Measurements from ENCODE around the gene DUSP7. TPM values are rescaled to one million over a fixed set of nuclear protein-coding genes. Genes with fewer than 3 reads are reported as not detected.
A peak's percentile ranks its signal among the peaks of the same experiment; 100 is the strongest.

DUSP7 gene
- total RNA-seq: 19.4 and 21.2 TPM in 2 replicates
- long read RNA-seq, partial matches to known transcripts: 1 of 3 reads
- long read RNA-seq, other reads (novel, unspliced or antisense): 2 of 3 reads

- Mint-ChIP-seq H3K9me3 (ENCODE audit: unreplicated experiment) (no peaks in the 10 kb centered on the region), H3K4me1 (ENCODE audit: unreplicated experiment) (peaks cover 36% of the 10 kb centered on the region), H3K27ac (ENCODE audit: unreplicated experiment) (peak within 1 kb of the TSS; percentile 96), H3K4me3 (ENCODE audit: unreplicated experiment) (peak within 1 kb of the TSS; percentile 87), H3K27me3 (ENCODE audit: unreplicated experiment) (no peaks in the 10 kb centered on the region), H3K36me3 (ENCODE audit: unreplicated experiment) (peaks cover 8% of the 10 kb centered on the region)
- no peak for TF ChIP-seq CTCF (IDR thresholded peaks at IDR 0.05)
- peak; percentile 87 for DNase-seq (ENCODE audit: extremely low spot score, unreplicated experiment)
These were observed at the start of gene DUSP7 for GRCh38 chr3:52056521-52056967. Gene DUSP7, minus strand, starts transcription at chr3:52056571. Its CDS starts 205 bp downstream, at chr3:52056366.

- Mint-ChIP-seq H3K27me3 (ENCODE audit: unreplicated experiment) (no peaks in the 10 kb centered on the region), H3K9me3 (ENCODE audit: unreplicated experiment) (peaks cover 14% of the 10 kb centered on the region), H3K4me1 (ENCODE audit: unreplicated experiment) (no peaks in the 10 kb centered on the region), H3K4me3 (ENCODE audit: unreplicated experiment) (no peak overlapping the region), H3K36me3 (ENCODE audit: unreplicated experiment) (peaks cover 16% of the 10 kb centered on the region), H3K27ac (ENCODE audit: unreplicated experiment) (no peak overlapping the region)
- TF ChIP-seq CTCF (IDR thresholded peaks at IDR 0.05): no peak
- no peak for DNase-seq (ENCODE audit: extremely low spot score, unreplicated experiment)
These were observed 48.6 kb upstream of the DUSP7 start for GRCh38 chr3:52104684-52105640.

GRCh38 chr3:52102934-52103333 is 46.6 kb upstream of the DUSP7 start:
- DNase-seq (ENCODE audit: extremely low spot score, unreplicated experiment): no peak
- Mint-ChIP-seq H3K27me3 (ENCODE audit: unreplicated experiment) (no peaks in the 10 kb centered on the region), H3K4me3 (ENCODE audit: unreplicated experiment) (no peak overlapping the region), H3K9me3 (ENCODE audit: unreplicated experiment) (peaks cover 14% of the 10 kb centered on the region), H3K4me1 (ENCODE audit: unreplicated experiment) (no peaks in the 10 kb centered on the region), H3K27ac (ENCODE audit: unreplicated experiment) (no peak overlapping the region), H3K36me3 (ENCODE audit: unreplicated experiment) (peaks cover 17% of the 10 kb centered on the region)
- TF ChIP-seq CTCF (IDR thresholded peaks at IDR 0.05): no peak

GRCh38 chr3:52099001-52099401 is 42.6 kb upstream of the DUSP7 start:
- Mint-ChIP-seq H3K4me1 (ENCODE audit: unreplicated experiment) (peaks cover 4% of the 10 kb centered on the region), H3K27ac (ENCODE audit: unreplicated experiment) (no peak overlapping the region), H3K4me3 (ENCODE audit: unreplicated experiment) (no peak overlapping the region), H3K27me3 (ENCODE audit: unreplicated experiment) (no peaks in the 10 kb centered on the region), H3K9me3 (ENCODE audit: unreplicated experiment) (peaks cover 14% of the 10 kb centered on the region), H3K36me3 (ENCODE audit: unreplicated experiment) (peaks cover 17% of the 10 kb centered on the region)
- DNase-seq (ENCODE audit: extremely low spot score, unreplicated experiment): no peak
- no peak for TF ChIP-seq CTCF (IDR thresholded peaks at IDR 0.05)

- Mint-ChIP-seq H3K9me3 (ENCODE audit: unreplicated experiment) (peaks cover 14% of the 10 kb centered on the region), H3K4me3 (ENCODE audit: unreplicated experiment) (no peak overlapping the region), H3K4me1 (ENCODE audit: unreplicated experiment) (peaks cover 14% of the 10 kb centered on the region), H3K27ac (ENCODE audit: unreplicated experiment) (no peak overlapping the region), H3K27me3 (ENCODE audit: unreplicated experiment) (no peaks in the 10 kb centered on the region), H3K36me3 (ENCODE audit: unreplicated experiment) (peaks cover 14% of the 10 kb centered on the region)
- DNase-seq (ENCODE audit: extremely low spot score, unreplicated experiment): no peak
- no peak for TF ChIP-seq CTCF (IDR thresholded peaks at IDR 0.05)
These were observed 41.6 kb upstream of the DUSP7 start for GRCh38 chr3:52097851-52098507.
